ENCODE results near the gene NFATC2.

NFATC2 gene

DNA sequence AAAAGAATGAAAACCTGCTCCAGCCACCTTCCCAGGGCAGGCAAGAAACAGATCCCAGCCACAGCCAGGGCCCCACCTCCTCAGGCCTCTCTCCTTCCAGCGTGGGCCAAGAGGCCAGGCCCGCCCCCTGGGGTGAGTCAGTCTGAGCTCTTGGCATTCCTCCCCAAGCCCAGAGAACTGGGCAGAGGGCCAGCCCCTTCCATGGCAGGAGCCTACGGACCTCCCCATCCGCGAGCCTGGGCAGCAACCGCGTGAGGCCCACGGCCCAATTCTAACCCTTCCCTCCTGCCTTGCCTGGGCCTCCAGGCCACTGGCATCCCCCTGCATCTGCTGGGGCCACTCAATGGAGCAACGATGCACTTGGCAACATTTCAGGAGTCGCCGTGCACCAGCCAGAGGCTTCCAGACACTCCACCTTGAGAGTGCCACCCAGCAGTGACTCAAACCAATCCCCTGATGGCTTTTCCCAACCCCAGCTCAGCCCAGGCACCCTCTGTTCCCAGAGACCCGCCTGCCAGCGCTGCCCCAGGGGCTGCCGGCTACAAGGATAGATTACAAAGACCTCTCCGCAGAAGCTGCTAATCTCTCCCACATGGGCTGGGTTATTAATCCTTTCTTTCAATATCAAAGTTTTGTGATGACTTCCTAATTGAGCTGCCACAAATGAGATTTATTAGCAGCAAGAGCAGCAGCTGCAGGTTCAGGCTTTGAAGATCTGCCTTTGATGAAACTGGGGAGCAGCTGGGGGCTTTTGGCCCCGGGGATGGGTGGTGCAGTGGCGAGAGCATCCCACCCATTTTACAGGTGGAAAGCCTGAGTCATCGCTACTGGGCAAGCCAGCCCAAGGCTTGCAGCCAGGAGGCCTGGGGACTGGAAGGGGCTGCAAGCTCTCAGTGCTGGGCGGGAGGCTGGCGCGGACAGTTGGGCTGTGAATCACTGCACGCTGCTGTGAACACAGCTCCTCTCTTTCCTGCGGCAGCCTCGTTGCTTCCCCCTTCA, 85.7 kb downstream of the NFATC2 start:
- in situ Hi-C loops (cut with MboI; ENCODE audit: low sequenced_read_pairs): no loop called here

DNA sequence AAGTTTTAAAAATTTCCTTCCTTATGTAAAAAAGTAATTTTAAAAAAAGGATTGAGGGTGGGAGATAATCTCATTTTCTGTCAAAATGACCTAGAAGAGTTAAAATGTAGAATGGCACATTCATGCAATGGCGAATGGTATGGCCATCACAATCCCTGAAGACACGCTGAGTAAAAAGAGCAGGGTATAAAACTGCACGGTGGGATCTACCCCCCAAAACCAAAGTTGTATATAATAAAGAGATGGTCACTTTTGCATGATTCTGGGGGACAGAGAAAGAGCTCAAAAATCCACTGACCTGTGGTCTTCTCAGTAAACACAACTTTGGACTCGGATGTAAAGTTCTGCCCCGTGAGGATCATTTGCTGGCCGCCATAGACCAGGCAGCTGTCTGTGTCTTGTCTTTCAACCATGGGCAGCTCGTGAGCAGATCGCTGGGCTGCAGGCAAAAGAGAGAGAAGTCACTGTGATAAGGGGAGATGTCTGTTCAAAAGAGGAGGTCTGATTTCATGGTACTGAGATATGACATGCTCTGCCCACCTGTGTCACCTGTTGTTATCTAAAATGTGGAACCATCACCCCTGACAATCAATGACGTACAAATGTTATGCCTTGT, 88.2 kb downstream of the NFATC2 start:
- in situ Hi-C loops (cut with MboI; ENCODE audit: low sequenced_read_pairs): no loop called here

DNA sequence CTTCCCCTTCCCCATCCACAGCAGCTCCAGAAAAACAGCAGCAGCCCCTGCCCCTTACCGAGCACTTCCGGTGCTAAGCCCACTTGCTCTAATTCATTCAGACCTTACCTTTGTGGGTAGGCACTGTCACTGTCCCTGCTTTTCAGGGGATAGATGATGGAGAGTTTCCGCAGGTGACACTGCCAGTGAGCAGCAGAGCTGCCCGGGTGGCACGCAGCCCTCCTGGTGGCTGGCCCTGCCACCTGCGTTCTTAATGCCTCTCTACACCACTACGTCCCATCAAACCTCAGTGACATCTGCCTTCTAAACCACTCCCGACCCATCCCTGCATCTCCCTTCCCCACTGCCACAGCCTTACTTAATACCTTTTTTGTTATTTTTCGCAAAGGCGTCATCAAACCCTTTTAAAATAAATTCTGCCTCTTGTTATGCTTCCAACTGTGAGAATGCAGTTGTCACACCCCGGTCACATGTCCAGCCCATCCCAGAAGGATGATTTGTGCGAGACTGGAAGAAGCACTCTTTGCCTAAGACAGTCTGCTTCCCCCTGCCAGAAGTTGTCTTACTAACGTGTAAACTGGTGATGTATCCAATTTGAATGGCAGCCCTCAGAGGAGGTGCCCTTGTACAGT, 89.7 kb downstream of the NFATC2 start:
- in situ Hi-C loops (cut with MboI; ENCODE audit: low sequenced_read_pairs): no loop called here

DNA sequence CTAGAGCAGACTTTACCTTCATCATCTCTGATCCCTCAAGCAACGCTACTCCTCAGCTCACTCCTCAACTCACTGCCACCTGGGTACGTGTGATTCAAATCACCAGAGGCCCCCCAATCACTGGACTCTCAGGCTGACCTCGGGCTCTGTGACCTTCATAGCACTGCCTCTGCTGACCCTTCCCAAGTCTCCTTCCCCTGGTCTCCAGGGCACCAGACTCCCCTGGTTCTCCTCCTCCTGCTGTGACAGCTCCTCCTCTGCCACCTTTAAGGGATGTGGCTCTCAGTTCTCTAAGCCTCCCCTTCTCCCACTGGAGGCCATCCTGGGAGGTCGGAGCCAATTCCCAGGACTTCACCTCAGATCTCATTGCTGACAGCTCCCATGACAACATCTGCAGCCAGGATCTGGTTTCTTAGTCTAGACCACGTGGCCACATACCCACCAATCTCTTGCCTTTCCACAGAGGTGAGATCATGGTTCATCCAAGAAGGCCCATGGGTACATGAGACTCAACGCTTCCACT, 90.4 kb downstream of the NFATC2 start:
- in situ Hi-C loops (cut with MboI; ENCODE audit: low sequenced_read_pairs): no loop called here

DNA sequence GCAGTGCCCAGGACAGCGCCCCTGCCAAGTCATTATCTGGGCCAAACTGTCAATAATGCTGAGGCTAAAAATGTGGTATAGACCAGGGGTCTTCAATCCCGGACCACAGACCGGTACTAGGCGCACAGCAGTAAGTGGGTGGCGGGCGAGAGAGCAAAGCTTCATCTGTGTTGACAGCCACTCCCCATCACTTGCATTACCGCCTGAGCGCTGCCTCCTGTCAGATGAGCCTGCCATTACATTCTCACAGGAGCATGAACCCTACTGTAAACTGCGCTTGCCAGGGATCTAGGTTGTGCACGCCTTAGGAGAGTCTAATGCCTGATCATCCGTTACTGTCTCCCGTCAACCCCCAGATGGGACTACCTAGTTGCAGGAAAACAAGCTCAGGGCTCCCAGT, 91.0 kb downstream of the NFATC2 start:
- in situ Hi-C loops (cut with MboI; ENCODE audit: low sequenced_read_pairs): no loop called here

DNA sequence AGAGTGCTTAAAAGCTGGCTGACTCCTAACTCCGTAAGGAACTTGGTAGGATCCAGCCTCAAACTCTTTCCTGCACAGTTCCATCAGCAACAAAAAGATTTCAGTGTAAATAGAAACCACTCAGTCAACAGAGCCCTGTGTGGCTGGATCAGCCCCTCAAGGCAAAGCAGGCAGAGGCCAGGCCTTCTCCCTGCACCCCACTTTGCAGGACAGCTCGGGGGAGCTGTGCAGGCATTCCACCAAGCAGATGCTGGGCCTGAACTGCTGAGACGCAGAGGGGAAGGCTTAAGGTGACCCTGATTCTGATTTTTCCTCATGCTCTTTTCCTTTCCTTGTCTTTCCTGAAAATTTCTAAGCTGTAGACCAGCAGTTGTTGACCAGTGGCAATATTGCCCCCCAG, 91.5 kb downstream of the NFATC2 start:
- in situ Hi-C loops (cut with MboI; ENCODE audit: low sequenced_read_pairs): no loop called here

DNA sequence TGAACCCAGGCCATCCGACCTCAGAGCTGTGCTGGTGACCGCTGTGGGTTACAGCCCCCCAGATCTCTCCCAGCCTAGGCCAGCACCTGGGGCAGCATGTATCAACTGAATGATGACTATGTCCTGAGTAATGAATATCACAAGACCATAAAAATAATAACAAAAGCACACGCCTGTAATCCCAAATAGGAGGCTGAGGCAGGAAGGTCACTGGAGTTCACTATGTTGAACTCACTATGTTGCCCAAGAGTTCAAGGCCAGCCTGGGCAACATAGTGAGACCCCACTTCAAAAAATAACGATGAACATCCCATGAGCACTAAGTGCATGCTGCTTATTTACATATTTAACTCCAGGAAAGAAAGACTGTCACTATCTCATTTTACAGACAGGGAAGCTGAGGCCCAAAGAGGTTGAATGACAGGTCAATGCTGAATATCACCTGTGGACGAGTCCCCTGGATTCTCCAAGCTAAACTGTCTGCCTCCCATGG, 92.3 kb downstream of the NFATC2 start:
- in situ Hi-C loops (cut with MboI; ENCODE audit: low sequenced_read_pairs): no loop called here

DNA sequence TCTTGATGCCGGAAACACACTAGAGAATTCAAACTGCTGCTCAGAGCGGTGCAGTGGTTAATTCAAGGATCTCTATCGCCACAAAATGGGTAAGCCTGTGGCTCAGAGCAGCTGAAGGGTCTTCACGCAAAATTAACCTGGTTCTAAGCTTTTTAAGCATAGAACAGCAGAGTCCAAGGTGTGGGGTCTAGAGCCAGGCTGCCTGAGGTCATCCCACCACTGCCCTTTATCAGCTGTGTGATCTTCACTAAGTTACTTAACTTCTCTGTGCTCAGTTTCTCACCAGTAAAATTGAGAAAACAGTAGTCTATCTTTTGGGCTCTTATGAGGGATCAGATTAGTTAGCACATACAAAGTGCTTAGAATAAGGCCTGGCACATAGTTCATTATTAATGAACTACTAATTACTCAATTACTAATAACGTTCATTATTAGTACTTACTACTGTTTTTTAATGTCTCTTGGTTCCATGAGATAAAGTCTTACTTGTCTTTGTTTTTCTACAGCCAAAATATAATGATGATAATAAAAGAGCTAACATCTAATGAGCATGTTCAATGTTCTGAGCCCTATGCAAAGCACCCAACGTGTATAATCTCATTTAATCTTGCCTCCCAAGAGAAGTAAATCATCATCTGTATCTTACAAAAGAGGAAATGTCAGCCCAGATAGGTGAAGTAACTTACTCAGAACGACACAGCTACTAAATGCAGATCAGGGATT, 92.9 kb downstream of the NFATC2 start:
- in situ Hi-C loops (cut with MboI; ENCODE audit: low sequenced_read_pairs): no loop called here

DNA sequence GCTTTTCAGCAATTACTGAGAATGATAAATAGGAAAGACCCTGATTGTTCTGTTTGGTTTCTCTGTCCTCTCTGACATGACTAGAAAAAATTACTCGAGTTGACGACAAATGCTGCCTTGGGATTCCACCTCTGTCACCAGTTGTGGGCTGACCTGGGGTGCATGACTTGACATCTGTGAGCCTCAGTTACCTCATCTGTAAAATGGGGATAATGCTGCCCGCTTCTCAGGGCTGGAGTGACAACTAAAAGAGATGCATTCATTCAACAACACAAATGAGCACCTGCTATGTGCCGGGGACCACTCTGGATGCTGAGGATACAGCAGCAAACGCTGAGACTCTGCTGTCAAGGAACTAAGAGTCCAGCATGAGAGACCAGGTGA, 94.8 kb downstream of the NFATC2 start:
- in situ Hi-C loops (cut with MboI; ENCODE audit: low sequenced_read_pairs): no loop called here

DNA sequence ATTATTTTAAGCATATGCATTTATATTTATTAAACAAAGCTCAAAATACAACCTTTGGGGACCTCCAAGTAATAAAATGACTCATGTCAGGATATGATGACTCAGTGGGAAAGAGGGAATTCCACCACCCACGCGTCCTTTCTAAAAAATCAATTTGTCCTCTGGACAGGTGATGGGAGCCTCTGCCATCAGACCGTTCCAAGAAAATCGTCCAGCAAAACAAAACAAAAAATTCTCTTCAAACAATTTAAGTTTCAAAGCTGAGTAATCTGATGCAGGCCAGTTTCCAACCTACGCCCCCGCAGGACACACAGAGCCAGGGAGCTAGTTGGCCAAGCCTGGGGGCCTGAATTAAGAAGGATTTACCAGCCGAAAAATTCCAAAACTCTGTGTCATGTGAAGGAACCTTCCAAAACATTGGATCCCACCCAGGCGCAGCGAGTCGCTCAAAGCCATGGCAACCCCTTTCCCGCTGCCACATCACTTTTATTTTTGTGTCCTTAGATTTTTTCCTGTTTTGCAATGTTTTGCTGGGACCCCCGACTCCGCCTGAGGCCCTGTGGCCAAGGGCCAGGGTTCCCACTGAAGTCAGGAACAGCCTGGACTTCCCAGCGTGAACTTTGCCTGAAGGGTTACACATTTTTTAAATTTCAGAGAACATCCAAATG, 95.3 kb downstream of the NFATC2 start:
- in situ Hi-C loops (cut with MboI; ENCODE audit: low sequenced_read_pairs): no loop called here

DNA sequence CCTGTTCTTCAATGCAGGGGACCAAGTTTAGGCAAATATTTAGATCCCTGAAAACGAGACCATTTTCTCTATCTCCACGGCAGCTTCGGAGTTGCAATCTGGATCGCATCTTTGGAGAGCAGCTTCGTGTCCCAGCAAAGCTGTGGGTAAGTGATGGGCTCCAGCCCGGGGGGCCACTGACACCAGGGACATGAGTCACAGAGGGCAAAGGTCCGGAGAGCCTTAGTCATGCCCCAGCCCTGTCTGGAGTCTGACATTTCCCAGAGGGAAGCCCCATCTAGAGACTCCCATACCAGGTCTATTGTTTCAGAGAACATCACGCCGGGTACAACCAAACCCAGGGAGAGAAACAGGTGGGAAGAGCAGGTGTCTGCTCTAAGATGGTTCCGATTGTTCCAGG, 95.9 kb downstream of the NFATC2 start:
- in situ Hi-C loops (cut with MboI; ENCODE audit: low sequenced_read_pairs): no loop called here

DNA sequence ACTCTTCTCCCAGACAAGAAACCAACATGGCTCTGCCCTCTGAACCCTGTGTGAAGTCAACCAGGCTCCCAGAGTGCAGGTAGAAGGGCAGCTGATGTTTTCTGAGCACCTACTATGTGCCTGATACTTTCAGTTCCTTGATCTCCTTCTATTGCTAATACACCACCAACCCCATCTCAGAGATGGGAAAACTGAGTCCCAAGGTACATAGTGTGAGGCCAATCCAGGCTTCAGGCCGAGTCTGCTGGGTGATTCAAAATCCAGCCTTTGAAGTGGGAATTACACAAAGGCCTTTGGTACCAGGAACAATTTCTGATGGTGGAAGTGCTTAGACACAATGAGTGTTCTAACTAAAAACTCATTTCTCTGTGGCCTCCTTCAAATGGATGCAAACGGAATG, 96.3 kb downstream of the NFATC2 start:
- in situ Hi-C loops (cut with MboI; ENCODE audit: low sequenced_read_pairs): no loop called here

DNA sequence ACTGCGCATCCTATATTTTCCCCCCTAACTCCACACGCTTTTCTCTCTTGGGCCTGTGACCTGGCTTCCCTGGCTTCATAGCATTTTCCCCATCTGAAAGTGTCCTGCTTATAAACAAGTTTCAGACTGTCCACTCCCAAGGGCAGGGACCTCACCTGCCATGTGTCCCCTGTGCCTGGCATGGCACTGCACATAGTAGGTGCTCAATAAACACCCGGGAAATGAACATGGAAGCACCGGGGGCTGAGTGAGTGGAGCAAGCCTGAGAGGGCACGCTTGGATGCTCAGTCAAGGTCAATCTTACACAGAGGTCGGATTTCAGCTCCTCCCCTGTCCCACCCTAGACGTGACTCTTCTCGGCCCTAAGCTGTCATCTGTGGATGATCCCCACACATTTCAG, 96.9 kb downstream of the NFATC2 start:
- in situ Hi-C loops (cut with MboI; ENCODE audit: low sequenced_read_pairs): no loop called here

DNA sequence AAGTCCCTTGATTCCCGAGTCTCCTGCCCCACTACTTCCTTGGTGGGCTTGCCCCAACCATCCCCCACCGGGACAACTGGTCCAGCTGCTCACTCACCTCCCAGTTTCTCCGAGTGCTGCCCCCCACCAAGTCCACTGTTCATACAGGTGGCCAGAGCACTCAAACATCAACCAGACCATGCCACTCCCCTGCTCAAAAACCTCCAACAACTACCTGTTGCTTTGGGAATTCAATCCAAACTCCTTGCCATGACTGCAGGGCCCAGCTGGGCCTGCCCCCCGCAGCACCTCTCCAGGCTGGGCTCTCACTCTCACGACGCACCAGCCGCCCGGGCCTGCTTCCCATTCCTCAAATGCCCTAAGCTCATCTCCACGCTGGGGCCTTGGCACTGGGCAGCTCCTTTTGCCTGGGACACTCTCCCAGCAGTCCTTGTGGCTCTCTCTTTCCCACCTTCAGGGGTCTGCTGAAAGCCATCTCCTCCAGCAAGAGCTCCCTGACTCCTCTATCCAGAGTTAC, 97.5 kb downstream of the NFATC2 start:
- in situ Hi-C loops (cut with MboI; ENCODE audit: low sequenced_read_pairs): no loop called here

DNA sequence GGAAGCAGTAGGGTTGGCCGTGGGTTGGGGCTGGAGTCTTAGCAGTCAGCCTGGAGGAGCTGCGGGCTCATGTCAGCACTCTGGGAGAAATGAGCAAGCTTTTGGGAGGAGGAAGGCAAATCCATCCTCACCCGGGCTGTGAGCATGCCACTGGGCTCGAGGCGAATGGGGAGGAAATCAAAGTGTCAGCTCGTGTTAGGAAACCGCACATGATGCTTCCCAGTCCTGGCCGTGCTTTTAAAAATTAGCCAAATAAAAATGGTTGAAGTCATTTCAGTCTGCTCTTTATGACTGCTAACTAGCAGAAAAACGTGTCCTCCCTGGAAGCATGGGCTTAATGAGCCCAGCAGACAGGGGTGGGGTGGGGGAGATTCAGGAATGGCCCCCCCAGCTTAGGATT, 98.1 kb downstream of the NFATC2 start:
- in situ Hi-C loops (cut with MboI; ENCODE audit: low sequenced_read_pairs): no loop called here

DNA sequence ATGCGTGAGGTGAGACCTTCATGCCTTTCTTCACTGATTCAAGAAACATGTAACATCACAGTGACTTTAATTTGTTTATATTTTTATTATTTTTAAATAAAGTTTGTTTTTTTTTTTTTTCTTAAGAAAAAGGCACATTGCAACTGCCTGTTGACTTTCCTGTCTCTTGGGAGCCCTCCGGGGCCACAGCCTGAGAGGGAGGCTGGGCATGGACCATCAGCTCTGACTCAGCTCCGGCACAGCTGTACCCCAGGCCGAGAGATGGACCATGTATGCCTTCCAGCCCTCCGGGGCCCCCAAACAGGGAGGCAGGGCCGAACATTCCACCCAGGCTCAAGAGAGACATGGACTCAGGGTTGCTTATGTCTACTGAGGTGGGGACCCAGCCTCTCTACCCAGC, 99.9 kb downstream of the NFATC2 start:
- in situ Hi-C loops (cut with MboI; ENCODE audit: low sequenced_read_pairs): no loop called here

DNA sequence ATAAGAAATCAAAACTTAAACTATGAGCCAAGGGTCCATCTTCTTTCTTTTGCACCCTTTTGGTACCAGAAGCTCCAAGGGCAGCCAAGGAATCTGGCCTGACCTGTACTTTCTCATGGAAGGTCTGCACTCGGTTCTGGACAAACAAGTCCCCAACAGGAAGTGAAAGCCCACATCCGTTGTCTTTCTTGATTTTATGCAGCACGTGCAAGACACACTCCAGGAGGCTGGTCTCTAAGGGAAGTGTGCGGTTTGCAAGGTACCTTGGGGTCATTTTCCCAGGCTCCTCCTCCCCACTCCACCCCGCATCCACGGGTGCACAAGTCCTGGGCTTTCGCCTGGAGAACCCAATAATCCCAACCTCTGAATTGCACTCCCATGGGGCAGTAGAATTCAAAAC, 101.9 kb downstream of the NFATC2 start:
- in situ Hi-C loops (cut with MboI; ENCODE audit: low sequenced_read_pairs): no loop called here

DNA sequence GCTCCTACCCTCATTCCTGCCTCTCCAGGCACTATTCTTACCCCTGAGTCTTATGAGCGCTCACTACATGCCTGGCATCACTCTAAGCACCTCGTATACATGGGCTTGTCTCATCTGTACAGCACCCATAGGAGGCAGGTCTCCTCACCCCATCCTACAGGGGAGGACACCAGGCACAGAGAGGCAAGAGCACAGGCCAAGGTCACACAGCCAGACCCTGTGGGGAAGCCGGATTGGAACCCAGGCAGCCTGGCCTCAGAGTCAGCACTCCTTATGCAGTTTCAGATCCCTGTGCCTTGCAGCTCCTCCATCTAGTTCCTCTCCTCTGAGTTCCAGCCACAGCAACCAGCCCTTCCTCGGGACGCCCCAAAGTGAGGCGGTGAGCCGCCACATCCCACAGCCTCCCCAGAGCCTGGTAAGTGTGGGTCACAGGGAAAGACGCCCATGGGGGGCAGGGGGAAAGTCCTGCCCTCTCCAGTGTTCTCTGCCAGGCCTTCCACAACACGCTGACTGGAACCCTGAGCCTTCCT, 103.3 kb downstream of the NFATC2 start:
- in situ Hi-C loops (cut with MboI; ENCODE audit: low sequenced_read_pairs): no loop called here

DNA sequence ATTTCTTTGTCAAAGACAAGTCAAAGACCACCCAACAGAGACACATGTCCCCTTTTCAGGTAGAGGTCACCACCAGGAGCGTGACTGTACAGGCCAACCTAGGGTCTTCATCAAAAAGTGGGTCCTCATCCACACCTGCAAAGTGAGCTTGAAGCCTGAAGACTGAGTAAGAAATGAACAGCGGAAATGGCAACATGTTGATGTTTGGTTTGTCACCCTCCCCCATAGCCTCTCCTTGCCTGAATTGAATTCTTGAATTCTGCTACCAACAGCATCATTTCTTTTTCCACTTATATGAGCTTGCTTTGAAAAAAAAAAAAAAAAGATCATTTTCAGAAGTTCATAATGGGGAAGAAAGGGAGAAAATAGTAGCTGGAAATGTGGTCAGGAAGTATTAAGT, 104.4 kb downstream of the NFATC2 start:
- in situ Hi-C loops (cut with MboI; ENCODE audit: low sequenced_read_pairs): no loop called here
